Left colon (tissue), 2 donors: ENCODE results near the gene CDHR5. TPM values are rescaled to one million over a fixed set of nuclear protein-coding genes. Genes with fewer than 3 reads are reported as not detected.
"Not testable (repeated sequence)": the region's sequence is repeated elsewhere in the genome, so short reads cannot be mapped to it uniquely, and the experiment has no call there.

ENCODE experiments used
- ATAC-seq: fragments of 200-7000 bp; cut with Tn5 transposase; one replicate; pipeline ENCODE4 v1.9.1; 2020; ENCODE audit warnings: mild to moderate bottlenecking, moderate library complexity
- DNase-seq, 2 donors: peaks; one replicate each; pipeline ENCODE4 v3.0.0-alpha.2; 2020
- intact Hi-C, 2 donors: fragments of 100-400 bp; cut with DNase I in 1 of 2; cut with micrococcal nuclease in 1 of 2; formaldehyde crosslinking; loops; one replicate each; pipeline versions ENCODE4 v1.11.2 to v1.14.0; 2022; cut with DNase I, micrococcal nuclease
- microRNA-seq, 2 donors: library from miRNA; unstranded; fragments of <30 nt; microRNA quantifications; one replicate each; pipeline versions ENCODE4 v1.1.0 to v1.2.0, GENCODE V29; 2020
- total RNA-seq, 2 donors: library from RNA; stranded (reverse); fragmentation: NEBNext Ultra II Directional; extraction: Animal tissue kit (Norgen Biotek cat#: 25700); gene quantifications; one replicate each; pipeline ENCODE4 v1.2.1, GENCODE V29; 2021
- donor health status: DM: no; HTN: no; CAD: no.
- donor health status: DM: yes; HTN: yes; CAD: no.

Gene CDHR5
- total RNA-seq, 2 donors from 2014 or later: 359 to 611 TPM

- intact Hi-C loops: no loop called here
- ATAC-seq: no peak
- no peak for DNase-seq
These were observed 47.7 kb downstream of the CDHR5 start for GRCh38 chr11:576811-577610.

GRCh38 chr11:575996-576768 lies 48.6 kb downstream of the CDHR5 start, which contains the start of gene PHRF1:
Gene PHRF1 (plus strand): TSS chr11:576470. CDS start chr11:581513, 5,043 bp downstream.
- intact Hi-C loops: no loop called here
- ATAC-seq (peak; percentile 83), DNase-seq (peak; percentile 95 to 97)

- DNase-seq (peak; percentile 69 to 81), ATAC-seq (peak; percentile 72)
- intact Hi-C loops: no loop called here
These were observed 49.3 kb downstream of the CDHR5 start for GRCh38 chr11:575313-575995.

- ATAC-seq (peak; percentile 13), DNase-seq (peak in 1 of 2 donors; percentile 57)
- intact Hi-C loops: no loop called here
These were observed 50.0 kb downstream of the CDHR5 start for GRCh38 chr11:574632-575312.

- intact Hi-C loops, ATAC-seq, DNase-seq: not testable (repeated sequence)
These were observed 50.7 kb downstream of the CDHR5 start for GRCh38 chr11:574031-574570.

- ATAC-seq (no peak), DNase-seq (no peak)
- intact Hi-C loops: no loop called here
These were observed 51.5 kb downstream of the CDHR5 start for GRCh38 chr11:573146-573759.

GRCh38 chr11:571802-572185 lies 53.0 kb downstream of the CDHR5 start:
- DNase-seq (no peak), ATAC-seq (no peak)
- intact Hi-C loops: no loop called here

GRCh38 chr11:569158-569885 lies 55.4 kb downstream of the CDHR5 start:
- DNase-seq: no peak
- intact Hi-C loops: no loop called here

GRCh38 chr11:568306-569157 lies 56.2 kb downstream of the CDHR5 start:
- peak; percentile 84 for ATAC-seq
- intact Hi-C loops: no loop called here

More at GRCh38 chr11:569158-569885, 55.4 kb downstream of the CDHR5 start:
- peak; percentile 12 for ATAC-seq

GRCh38 chr11:567629-568292 lies 57.0 kb downstream of the CDHR5 start:
- ATAC-seq (peak; percentile 1), DNase-seq (no peak)
- intact Hi-C loops: no loop called here

More at GRCh38 chr11:568306-569157, 56.2 kb downstream of the CDHR5 start:
- DNase-seq: peak; percentile 94

GRCh38 chr11:567011-567628 lies 57.6 kb downstream of the CDHR5 start:
- ATAC-seq (no peak), DNase-seq (no peak)
- intact Hi-C loops: no loop called here

Small RNA genes lying within 50 kb of the gene (microRNA-seq; reads per million reads assigned to microRNA genes)
- gene MIR210: 235 to 911 reads per million in 2 donors

Other genes with a start within 250 kb of the CDHR5 start
- gene PKP3, start 230.7 kb downstream of the CDHR5 start, total RNA-seq: 100 to 1,000 TPM; 168 to 194 TPM
- 100 to 1,000 TPM; 123 to 152 TPM for gene SIGIRR, start 210.0 kb downstream of the CDHR5 start, total RNA-seq
- 100 to 1,000 TPM; 141 to 180 TPM for gene ANO9, start 182.9 kb downstream of the CDHR5 start, total RNA-seq
- 10 to 100 TPM; 23.3 to 27.4 TPM for gene PTDSS2, start 174.7 kb downstream of the CDHR5 start, total RNA-seq
- gene RNH1, start 117.7 kb downstream of the CDHR5 start, total RNA-seq: 100 to 1,000 TPM; 104 to 124 TPM
- gene HRAS, start 89.4 kb downstream of the CDHR5 start, total RNA-seq: 10 to 100 TPM; 42.3 to 58.1 TPM
- 1 to 10 TPM; 3.7 to 4.7 TPM for gene LRRC56, start 87.4 kb downstream of the CDHR5 start, total RNA-seq
- gene LMNTD2, start 64.2 kb downstream of the CDHR5 start, total RNA-seq: 10 to 100 TPM; 13.6 to 15.3 TPM
- 100 to 1,000 TPM in 1 of 2 donors, 10 to 100 TPM in 1; 90.9 to 117 TPM for gene RASSF7, start 64.0 kb downstream of the CDHR5 start, total RNA-seq
- 10 to 100 TPM; 31.0 to 33.0 TPM for gene PHRF1, start 48.5 kb downstream of the CDHR5 start, total RNA-seq
- 10 to 100 TPM; 29.9 to 36.4 TPM for gene IRF7, start 9.0 kb downstream of the CDHR5 start, total RNA-seq
- 1 to 10 TPM in 1 of 2 donors, not detected in 1; 2.7 TPM for gene SCT, start 2.2 kb upstream of the CDHR5 start, total RNA-seq
- 1 to 10 TPM; 1.3 to 1.9 TPM for gene DRD4, start 12.3 kb upstream of the CDHR5 start, total RNA-seq
- 10 to 100 TPM; 24.1 to 27.1 TPM for gene DEAF1, start 70.3 kb upstream of the CDHR5 start, total RNA-seq
- gene TMEM80, start 70.9 kb upstream of the CDHR5 start, total RNA-seq: 10 to 100 TPM; 26.9 to 31.3 TPM
- gene EPS8L2, start 81.3 kb upstream of the CDHR5 start, total RNA-seq: 100 to 1,000 TPM; 248 to 294 TPM
- 100 to 1,000 TPM; 159 to 186 TPM for gene TALDO1, start 122.5 kb upstream of the CDHR5 start, total RNA-seq
- 10 to 100 TPM; 49.2 to 60.2 TPM for gene GATD1, start 152.5 kb upstream of the CDHR5 start, total RNA-seq
- gene CEND1, start 165.1 kb upstream of the CDHR5 start, total RNA-seq: under 1 TPM in 1 of 2 donors, not detected in 1; 0.36 TPM
- gene SLC25A22, start 173.3 kb upstream of the CDHR5 start, total RNA-seq: 10 to 100 TPM; 16.0 to 16.8 TPM
- 10 to 100 TPM; 20.0 to 25.8 TPM for gene PIDD1, start 180.3 kb upstream of the CDHR5 start, total RNA-seq
- gene RPLP2, start 185.0 kb upstream of the CDHR5 start, total RNA-seq: 1,000 to 10,000 TPM; 1,811 to 1,846 TPM
- gene PNPLA2, start 194.0 kb upstream of the CDHR5 start, total RNA-seq: 100 to 1,000 TPM; 161 to 222 TPM
- 100 to 1,000 TPM; 117 to 122 TPM for gene CRACR2B, start 203.0 kb upstream of the CDHR5 start, total RNA-seq
- gene CD151, start 208.0 kb upstream of the CDHR5 start, total RNA-seq: 100 to 1,000 TPM; 443 to 462 TPM
- 10 to 100 TPM; 79.4 to 83.1 TPM for gene POLR2L, start 217.6 kb upstream of the CDHR5 start, total RNA-seq
- gene TSPAN4, start 217.9 kb upstream of the CDHR5 start, total RNA-seq: 10 to 100 TPM; 11.7 to 20.2 TPM